Measurements from ENCODE around the gene NDUFS3.

Gene NDUFS3

GRCh38 chr11:47593934-47594855 is 15.3 kb downstream of the NDUFS3 start, which contains the start of gene C1QTNF4:
Gene C1QTNF4 (minus strand): TSS chr11:47594411. CDS start chr11:47590810, 3,601 bp downstream.
- in situ Hi-C loops (cut with MboI; ENCODE audit: low sequenced_read_pairs, unreplicated experiment), result no loop called here
- TF ChIP-seq CTCF (IDR thresholded peaks at IDR 0.05; ENCODE audit: borderline replicate concordance, control extremely low read depth, extremely low read depth, insufficient read depth, missing control alignments), result no peak
- no peak for DNase-seq (ENCODE audit: low spot score)

- in situ Hi-C loops (cut with MboI; ENCODE audit: low sequenced_read_pairs, unreplicated experiment), result no loop called here
- DNase-seq (ENCODE audit: low spot score), result no peak
- TF ChIP-seq CTCF (IDR thresholded peaks at IDR 0.05; ENCODE audit: borderline replicate concordance, control extremely low read depth, extremely low read depth, insufficient read depth, missing control alignments), result no peak
Observed at GRCh38 chr11:47595029-47595428, 16.2 kb downstream of the NDUFS3 start.

GRCh38 chr11:47595967-47596366 is 17.1 kb downstream of the NDUFS3 start:
- DNase-seq (ENCODE audit: low spot score), result no peak
- in situ Hi-C loops (cut with MboI; ENCODE audit: low sequenced_read_pairs, unreplicated experiment), result no loop called here
- no peak for TF ChIP-seq CTCF (IDR thresholded peaks at IDR 0.05; ENCODE audit: borderline replicate concordance, control extremely low read depth, extremely low read depth, insufficient read depth, missing control alignments)

GRCh38 chr11:47599902-47600301 is 21.0 kb downstream of the NDUFS3 start:
- in situ Hi-C loops (cut with MboI; ENCODE audit: low sequenced_read_pairs, unreplicated experiment), result no loop called here
- no peak for DNase-seq (ENCODE audit: low spot score)
- no peak for TF ChIP-seq CTCF (IDR thresholded peaks at IDR 0.05; ENCODE audit: borderline replicate concordance, control extremely low read depth, extremely low read depth, insufficient read depth, missing control alignments)

GRCh38 chr11:47603295-47603694 is 24.4 kb downstream of the NDUFS3 start:
- in situ Hi-C loops (cut with MboI; ENCODE audit: low sequenced_read_pairs, unreplicated experiment), result no loop called here
- TF ChIP-seq CTCF (IDR thresholded peaks at IDR 0.05; ENCODE audit: borderline replicate concordance, control extremely low read depth, extremely low read depth, insufficient read depth, missing control alignments), result no peak
- no peak for DNase-seq (ENCODE audit: low spot score)

- TF ChIP-seq CTCF (IDR thresholded peaks at IDR 0.05; ENCODE audit: borderline replicate concordance, control extremely low read depth, extremely low read depth, insufficient read depth, missing control alignments), result no peak
- in situ Hi-C loops (cut with MboI; ENCODE audit: low sequenced_read_pairs, unreplicated experiment), result no loop called here
- no peak for DNase-seq (ENCODE audit: low spot score)
Observed at GRCh38 chr11:47605921-47606320, 27.0 kb downstream of the NDUFS3 start.

Data from GM13976 (cell line).